Activated CD8-positive, alpha-beta memory T cell treated with anti-CD3 and anti-CD28 coated beads, Interleukin-2, amount 50 U/mL, for 1 hour (primary cell): ENCODE results near the gene RPS8.
"Not testable (repeated sequence)": the region's sequence is repeated elsewhere in the genome, so short reads cannot be mapped to it uniquely, and the experiment has no call there.

Source experiments
- DNase-seq: peaks from one replicate; pipeline ENCODE4 v3.0.0-alpha.2; 2020; ENCODE audit errors: extremely low read depth

The RPS8 gene

GRCh38 chr1:44820328-44821239, 45.2 kb downstream of the RPS8 start:
- DNase-seq: no peak

- no peak for DNase-seq
These were observed 45.9 kb downstream of the RPS8 start for GRCh38 chr1:44821240-44821715.

- DNase-seq: no peak
These were observed 46.9 kb downstream of the RPS8 start for GRCh38 chr1:44822131-44822701.

DNA sequence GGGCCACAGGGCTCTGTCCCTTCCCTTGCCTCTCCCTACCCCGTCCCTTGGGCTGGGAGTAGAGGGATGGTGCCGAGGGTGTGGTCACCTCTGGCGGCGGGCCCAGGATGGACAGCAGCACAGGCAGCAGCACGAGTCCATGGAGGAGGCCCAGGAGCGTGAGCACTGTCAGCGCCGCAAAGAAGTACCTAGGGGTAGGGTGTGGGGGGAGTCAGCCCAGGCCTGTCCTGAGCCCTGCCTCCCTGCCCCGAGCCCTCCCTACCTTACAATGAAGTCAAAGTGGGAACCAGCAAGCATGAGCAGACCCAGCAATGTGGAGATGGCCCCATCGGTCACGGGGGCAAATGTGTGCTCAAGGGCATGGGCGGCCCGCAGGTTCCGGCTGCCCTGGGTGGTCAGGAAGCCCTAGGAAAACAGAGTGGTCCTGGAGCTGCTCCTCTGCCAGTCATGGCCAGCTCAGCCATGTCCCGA, 47.7 kb downstream of the RPS8 start:
- no peak for DNase-seq

GRCh38 chr1:44824392-44824791, 49.1 kb downstream of the RPS8 start:
- not testable (repeated sequence) for DNase-seq

- no peak for DNase-seq
These were observed 51.2 kb downstream of the RPS8 start for GRCh38 chr1:44826375-44827196.

- DNase-seq: no peak
These were observed 52.1 kb downstream of the RPS8 start for GRCh38 chr1:44827197-44828002.

- no peak for DNase-seq
These were observed 52.8 kb downstream of the RPS8 start for GRCh38 chr1:44828003-44828651.
